Activated CD8-positive, alpha-beta T cell treated with anti-CD3 and anti-CD28 coated beads, Interleukin-2, amount 10 ng/mL, durations not matched to agents 7 days and 5 days (primary cell): ENCODE data around the gene CSDE1. TPM values are rescaled to one million over a fixed set of nuclear protein-coding genes. Genes with fewer than 3 reads are reported as not detected.

Experiments used
- ATAC-seq: fragments of 150-1000 bp; cut with Tn5 transposase; one replicate; pipeline ENCODE4 v1.10.0; 2021; ENCODE audit warnings: moderate library complexity
- CTCF ChIA-PET: fragments of 350-600 bp; sonication (Branson Sonifier 250); formaldehyde crosslinking; loops from one replicate; lab custom pipeline; 2021; ENCODE audit warnings: antibody characterized with exemption; lab: Charles Lee
- POLR2A ChIA-PET: fragments of 350-600 bp; sonication (Branson Sonifier 250); formaldehyde crosslinking; loops from one replicate; lab custom pipeline; 2021; ENCODE audit warnings: antibody characterized with exemption; lab: Charles Lee
- DNase-seq: peaks from one replicate; pipeline ENCODE4 v3.0.0-alpha.2; 2020
- H3K27ac Mint-ChIP-seq: one replicate; pipeline ENCODE4 v1.8.0; 2021; ENCODE audit warnings: mild to moderate bottlenecking, mixed read lengths
- H3K27me3 Mint-ChIP-seq: one replicate; pipeline ENCODE4 v1.8.0; 2021; ENCODE audit warnings: low read depth, mixed read lengths
- H3K36me3 Mint-ChIP-seq: one replicate; pipeline ENCODE4 v1.8.0; 2021; ENCODE audit warnings: low read depth, mixed read lengths
- H3K4me1 Mint-ChIP-seq: one replicate; pipeline ENCODE4 v1.8.0; 2021; ENCODE audit warnings: low read depth, mixed read lengths
- H3K4me3 Mint-ChIP-seq: one replicate; pipeline ENCODE4 v1.8.0; 2021; ENCODE audit warnings: mild to moderate bottlenecking, mixed read lengths
- H3K9me3 Mint-ChIP-seq: one replicate; pipeline ENCODE4 v1.8.0; 2022; ENCODE audit warnings: mixed read lengths; ENCODE audit not compliant: insufficient read depth
- total RNA-seq, 2 experiments: library from RNA; stranded (reverse); gene quantifications; one replicate each; pipeline ENCODE4 v1.2.3, GENCODE V29; 2021

The CSDE1 gene
- total RNA-seq, 2 experiments from 2014 or later: 359 to 362 TPM

DNA sequence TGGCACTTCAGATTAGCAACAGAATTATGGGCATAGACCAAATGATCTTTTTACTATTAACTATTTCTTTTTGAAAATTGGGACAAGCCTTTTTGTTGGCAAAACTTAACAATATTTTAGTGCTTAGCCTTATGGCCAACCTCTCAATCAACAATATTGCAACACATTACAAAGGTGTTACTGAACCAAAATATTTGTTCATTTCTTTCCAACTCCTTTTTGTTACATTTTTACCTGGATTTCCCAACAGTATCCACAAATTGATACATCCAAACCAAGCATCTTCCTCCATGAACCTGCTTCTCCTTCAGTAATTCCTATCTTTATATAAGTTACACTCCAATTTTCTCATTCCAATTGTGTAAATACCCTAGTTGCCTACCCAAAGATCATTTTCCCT is 61.0 kb downstream of the CSDE1 start:
- no peak overlapping the region for H3K27ac Mint-ChIP-seq

DNA sequence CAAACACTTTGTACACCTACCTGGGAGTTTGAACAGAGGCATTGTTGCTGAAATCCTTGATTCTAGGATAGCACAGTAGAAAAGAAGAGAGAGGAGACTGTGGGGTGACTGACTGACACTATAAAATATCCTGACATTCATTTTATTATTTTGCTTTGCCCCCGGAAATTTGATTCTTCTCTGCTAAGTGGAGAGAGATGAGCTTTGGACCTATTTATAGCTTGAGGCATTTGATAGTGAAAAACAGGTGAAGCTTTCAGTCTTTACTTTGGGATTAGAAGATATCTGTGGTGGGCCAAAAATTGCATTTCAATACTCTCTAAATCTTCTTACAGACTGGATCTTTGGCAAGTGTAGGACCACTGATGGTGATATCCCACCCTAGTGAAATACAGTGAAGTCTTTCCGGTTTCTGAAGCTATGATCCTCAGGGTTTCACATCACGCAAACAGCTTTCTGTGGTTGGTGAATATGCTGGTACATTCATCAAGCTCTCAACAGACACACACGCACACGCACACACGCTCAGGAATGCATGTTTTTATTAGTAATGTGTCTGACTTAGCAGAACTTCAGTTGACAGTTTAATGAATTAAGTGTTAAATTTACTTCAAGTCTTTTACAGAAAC is 62.2 kb downstream of the CSDE1 start, which contains the start of gene AMPD1:
Gene AMPD1, minus strand, starts transcription at position 117 of the 629 bp plus-strand sequence. Its CDS starts 75 bp downstream, at position 42.
- ATAC-seq: no peak
- CTCF ChIA-PET: interaction anchor here (1.1 to 1.6 kb wide), 2 partner anchors 8 to 348 kb away, joined by 3 to 5 read pairs; no protein-coding TSS in a partner anchor
- no peaks in the 10 kb centered on the region for H3K4me1 Mint-ChIP-seq
- H3K27me3 Mint-ChIP-seq: peaks cover 9% of the 10 kb centered on the region
- no peak for DNase-seq
- H3K4me3 Mint-ChIP-seq: no peak within 1 kb of the TSS
- no peaks in the 10 kb centered on the region for H3K9me3 Mint-ChIP-seq
- POLR2A ChIA-PET: interaction anchor here (1.1 kb wide), 1 partner anchor 85 kb away, joined by 4 read pairs; the partner anchor contains the start of gene SIKE1
- H3K27ac Mint-ChIP-seq: no peak within 1 kb of the TSS
- no peaks in the 10 kb centered on the region for H3K36me3 Mint-ChIP-seq

More for the DNA sequence above, 61.0 kb downstream of the CSDE1 start:
- ATAC-seq: no peak
- H3K27me3 Mint-ChIP-seq: peaks cover 9% of the 10 kb centered on the region
- no peaks in the 10 kb centered on the region for H3K36me3 Mint-ChIP-seq
- H3K4me1 Mint-ChIP-seq: no peaks in the 10 kb centered on the region
- DNase-seq: no peak
- H3K9me3 Mint-ChIP-seq: no peaks in the 10 kb centered on the region
- no peak overlapping the region for H3K4me3 Mint-ChIP-seq
- POLR2A ChIA-PET: no interaction called here
- CTCF ChIA-PET: interaction anchor here (1.6 kb wide), 1 partner anchor 350 kb away, joined by 5 read pairs; no protein-coding TSS in a partner anchor

DNA sequence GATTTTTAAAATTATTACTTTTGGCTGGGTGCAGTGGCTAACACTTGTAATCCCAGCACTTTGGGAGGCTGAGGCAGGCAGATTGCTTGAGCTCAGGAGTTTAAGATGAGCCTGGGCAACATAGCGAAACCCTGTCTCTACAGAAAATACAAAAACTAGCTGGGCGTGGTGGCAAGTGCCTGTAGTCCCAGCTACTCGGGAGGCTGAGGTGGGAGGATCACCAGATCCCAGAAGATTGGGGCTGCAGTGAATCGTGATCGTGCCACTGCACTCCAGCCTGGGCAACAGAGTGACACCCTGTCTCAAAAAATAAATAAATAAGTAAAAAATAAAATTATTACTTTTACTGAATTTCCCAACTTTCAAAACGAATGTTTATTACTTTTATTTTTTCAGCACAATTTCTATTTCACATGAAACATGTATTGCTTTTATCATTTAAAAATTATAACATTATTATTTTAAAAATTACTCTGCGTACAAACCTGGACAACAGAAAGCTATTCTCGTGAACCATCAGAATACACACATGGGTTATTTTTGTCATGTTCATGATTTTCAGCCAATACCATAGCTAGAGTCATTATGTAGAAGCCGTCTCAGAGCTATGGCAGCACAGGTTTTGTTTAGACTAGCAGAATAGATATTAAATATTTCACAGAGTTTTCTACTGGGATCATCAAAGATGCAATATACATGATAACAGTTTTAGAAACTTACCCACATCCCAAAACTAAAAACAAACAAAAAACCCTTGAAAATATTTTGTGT is 63.1 kb downstream of the CSDE1 start:
- no peak overlapping the region for H3K4me3 Mint-ChIP-seq
- no peak for ATAC-seq
- no peak for DNase-seq
- H3K4me1 Mint-ChIP-seq: no peaks in the 10 kb centered on the region
- no peak overlapping the region for H3K27ac Mint-ChIP-seq
- no peaks in the 10 kb centered on the region for H3K9me3 Mint-ChIP-seq
- POLR2A ChIA-PET: interaction anchor here (1.1 kb wide), 1 partner anchor 86 kb away, joined by 4 read pairs; the partner anchor contains the start of gene SIKE1
- CTCF ChIA-PET: interaction anchor here (0.5 to 1.6 kb wide), 4 partner anchors 9 to 925 kb away, joined by 3 to 5 read pairs (median 3); no protein-coding TSS in a partner anchor
- peaks cover 12% of the 10 kb centered on the region for H3K27me3 Mint-ChIP-seq
- H3K36me3 Mint-ChIP-seq: no peaks in the 10 kb centered on the region

DNA sequence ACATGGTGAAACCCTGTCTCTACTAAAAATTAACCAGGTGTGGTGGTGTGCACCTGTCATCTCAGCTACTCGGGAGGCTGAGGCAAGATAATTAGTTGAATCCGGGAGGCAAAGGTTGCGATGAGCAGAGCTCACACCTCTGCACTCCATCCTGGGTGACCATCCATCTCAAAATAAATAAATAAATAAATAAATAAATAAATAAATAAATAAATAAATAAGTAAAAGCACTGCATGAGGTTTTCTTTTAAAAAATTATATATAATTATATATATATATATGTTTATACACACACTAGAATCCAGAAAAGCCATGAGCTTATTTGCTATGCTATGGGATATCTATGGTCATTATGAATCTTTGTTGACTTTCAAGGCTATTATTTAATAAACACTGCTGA is 64.8 kb downstream of the CSDE1 start:
- no peak for ATAC-seq
- Mint-ChIP-seq H3K4me3 (no peak overlapping the region), H3K27me3 (peaks cover 21% of the 10 kb centered on the region), H3K27ac (no peak overlapping the region), H3K36me3 (no peaks in the 10 kb centered on the region), H3K9me3 (no peaks in the 10 kb centered on the region), H3K4me1 (no peaks in the 10 kb centered on the region)
- no peak for DNase-seq
- CTCF ChIA-PET: no interaction called here
- POLR2A ChIA-PET: no interaction called here

DNA sequence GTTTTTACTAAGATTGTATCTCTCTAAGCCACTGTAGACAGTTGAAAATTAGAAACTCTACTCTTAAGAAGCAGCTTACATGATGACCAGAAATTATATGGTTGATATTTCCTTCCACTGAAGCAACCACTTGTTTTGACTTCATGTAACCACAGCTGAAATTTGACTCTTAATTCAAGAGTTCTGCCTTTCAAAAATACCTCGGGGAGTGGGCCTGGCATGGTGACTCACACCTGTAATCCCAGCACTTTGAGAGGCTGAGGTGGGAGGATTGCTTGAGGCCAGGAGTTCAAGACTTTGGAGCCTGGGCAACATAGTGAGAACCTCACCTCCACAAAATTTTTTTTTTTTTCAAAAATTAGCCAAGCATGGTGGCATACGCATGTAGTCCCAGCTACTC is 66.7 kb downstream of the CSDE1 start:
- H3K9me3 Mint-ChIP-seq: no peaks in the 10 kb centered on the region
- no peaks in the 10 kb centered on the region for H3K36me3 Mint-ChIP-seq
- ATAC-seq: no peak
- no peaks in the 10 kb centered on the region for H3K4me1 Mint-ChIP-seq
- H3K4me3 Mint-ChIP-seq: no peak overlapping the region
- H3K27ac Mint-ChIP-seq: no peak overlapping the region
- no peak for DNase-seq
- POLR2A ChIA-PET: no interaction called here
- CTCF ChIA-PET: no interaction called here
- H3K27me3 Mint-ChIP-seq: peaks cover 33% of the 10 kb centered on the region

DNA sequence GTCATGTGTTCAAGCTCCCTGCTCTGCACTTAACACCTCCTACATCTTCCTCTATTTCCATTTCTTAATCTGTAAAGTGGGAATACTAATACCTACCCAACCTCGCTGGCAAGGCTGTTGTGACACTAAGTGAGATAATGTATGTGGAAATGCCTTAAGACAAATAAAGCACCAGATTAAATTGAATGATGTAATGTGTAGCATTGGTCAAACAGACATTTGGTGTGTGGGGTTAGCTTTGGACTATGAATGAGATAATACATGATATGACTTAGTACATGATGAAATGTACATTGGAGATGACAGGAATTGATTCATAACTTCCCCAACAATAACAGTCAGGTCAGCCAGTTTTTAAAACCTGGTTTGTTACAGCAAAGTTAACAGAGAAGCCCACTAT is 67.6 kb downstream of the CSDE1 start:
- no peaks in the 10 kb centered on the region for H3K9me3 Mint-ChIP-seq
- POLR2A ChIA-PET: no interaction called here
- CTCF ChIA-PET: no interaction called here
- no peak for ATAC-seq
- H3K27me3 Mint-ChIP-seq: peaks cover 34% of the 10 kb centered on the region
- no peaks in the 10 kb centered on the region for H3K4me1 Mint-ChIP-seq
- H3K27ac Mint-ChIP-seq: no peak overlapping the region
- no peak for DNase-seq
- H3K36me3 Mint-ChIP-seq: no peaks in the 10 kb centered on the region
- H3K4me3 Mint-ChIP-seq: no peak overlapping the region

DNA sequence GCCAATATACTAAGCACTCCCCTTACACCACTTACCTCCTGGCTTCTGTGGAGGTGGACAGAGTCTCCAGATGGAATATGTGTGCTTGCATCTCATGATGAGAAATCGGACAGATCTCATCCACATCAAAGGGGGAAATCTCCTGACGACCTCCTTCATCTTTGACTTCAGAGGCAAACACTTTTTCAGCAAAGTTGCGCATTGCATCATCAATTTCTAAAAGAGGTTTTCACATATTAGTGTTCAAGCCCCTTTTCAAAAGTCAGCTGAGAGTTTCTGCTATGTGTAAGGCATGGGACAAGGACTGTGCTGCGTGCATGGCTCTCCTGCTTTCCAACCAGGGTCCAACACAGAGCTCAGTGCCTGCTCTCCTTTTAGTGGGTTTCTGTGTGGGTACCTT is 69.3 kb downstream of the CSDE1 start:
- H3K27ac Mint-ChIP-seq: no peak overlapping the region

DNA sequence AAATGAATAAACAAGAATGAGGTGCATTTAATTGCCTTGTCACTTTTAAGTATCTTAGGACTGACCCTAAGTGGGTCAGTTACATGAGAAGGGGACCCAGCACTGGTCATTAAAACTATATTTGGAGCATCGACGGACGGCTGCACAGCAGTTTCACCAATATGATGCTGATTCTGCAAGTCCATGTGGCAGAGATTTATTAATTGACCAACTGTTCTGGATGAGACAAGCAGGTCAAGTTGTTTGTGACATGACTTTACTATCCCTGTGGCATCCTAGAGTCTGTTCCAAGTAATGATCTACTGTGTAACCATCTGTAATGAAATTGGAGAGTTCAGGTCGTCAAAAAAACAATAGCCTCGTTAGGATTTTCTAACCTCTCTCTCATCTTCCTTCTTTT is 71.9 kb downstream of the CSDE1 start:
- Mint-ChIP-seq H3K4me1 (no peaks in the 10 kb centered on the region), H3K27me3 (peaks cover 44% of the 10 kb centered on the region), H3K27ac (no peak overlapping the region), H3K4me3 (no peak overlapping the region), H3K36me3 (no peaks in the 10 kb centered on the region), H3K9me3 (no peaks in the 10 kb centered on the region)
- DNase-seq: no peak
- ChIA-PET POLR2A (no interaction called here), CTCF (no interaction called here)
- no peak for ATAC-seq

More for the DNA sequence above, 69.3 kb downstream of the CSDE1 start:
- Mint-ChIP-seq H3K36me3 (no peaks in the 10 kb centered on the region), H3K4me1 (no peaks in the 10 kb centered on the region), H3K27me3 (peaks cover 41% of the 10 kb centered on the region), H3K4me3 (no peak overlapping the region), H3K9me3 (no peaks in the 10 kb centered on the region)
- POLR2A ChIA-PET: no interaction called here
- ATAC-seq (no peak), DNase-seq (no peak)
- CTCF ChIA-PET: no interaction called here

DNA sequence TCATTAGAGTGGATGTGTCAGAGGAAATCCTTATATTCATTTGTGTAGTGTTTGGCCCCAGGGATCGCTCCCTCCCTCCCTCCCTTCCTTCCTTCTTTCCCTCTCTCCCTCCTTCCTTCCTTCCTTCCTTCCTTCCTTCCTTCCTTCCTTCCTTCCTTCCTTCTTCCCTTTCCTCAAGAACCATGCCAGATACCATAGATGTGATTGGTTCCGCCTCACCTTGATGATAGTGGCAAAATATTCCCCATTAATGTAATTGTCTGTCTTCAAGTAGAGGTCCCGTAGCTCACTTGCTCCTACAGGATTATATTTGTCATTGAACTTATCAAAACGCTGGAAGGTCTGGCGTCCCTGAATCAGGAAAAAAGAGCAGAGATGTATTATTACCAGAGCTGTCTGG is 80.1 kb downstream of the CSDE1 start:
- Mint-ChIP-seq H3K27ac (no peak overlapping the region), H3K36me3 (no peaks in the 10 kb centered on the region), H3K27me3 (peaks cover 39% of the 10 kb centered on the region), H3K4me3 (no peak overlapping the region), H3K4me1 (no peaks in the 10 kb centered on the region), H3K9me3 (no peaks in the 10 kb centered on the region)
- CTCF ChIA-PET: no interaction called here
- POLR2A ChIA-PET: no interaction called here
- DNase-seq (no peak), ATAC-seq (no peak)

DNA sequence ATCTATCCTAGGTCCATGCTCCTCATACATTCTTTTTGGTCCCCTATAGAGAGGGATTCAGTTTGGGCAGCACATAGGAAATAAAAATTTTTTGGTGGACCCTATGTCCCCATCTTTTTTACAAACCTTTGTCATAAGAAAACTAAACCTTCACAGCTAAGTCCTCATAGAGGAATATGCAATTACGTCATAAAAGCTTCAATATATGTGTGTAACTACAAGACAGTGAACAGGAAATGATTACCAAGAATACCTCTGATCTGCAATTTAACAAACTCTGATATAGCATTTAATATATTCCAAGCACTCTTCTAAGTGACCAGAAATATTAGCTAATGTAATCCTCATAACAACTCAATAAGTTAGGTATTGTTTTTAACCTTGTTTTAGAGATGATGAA is 81.7 kb downstream of the CSDE1 start:
- Mint-ChIP-seq H3K27ac (no peak overlapping the region), H3K9me3 (no peaks in the 10 kb centered on the region), H3K27me3 (peaks cover 42% of the 10 kb centered on the region), H3K36me3 (no peaks in the 10 kb centered on the region), H3K4me3 (no peak overlapping the region), H3K4me1 (no peaks in the 10 kb centered on the region)
- no peak for ATAC-seq
- CTCF ChIA-PET: no interaction called here
- DNase-seq: no peak
- POLR2A ChIA-PET: no interaction called here

DNA sequence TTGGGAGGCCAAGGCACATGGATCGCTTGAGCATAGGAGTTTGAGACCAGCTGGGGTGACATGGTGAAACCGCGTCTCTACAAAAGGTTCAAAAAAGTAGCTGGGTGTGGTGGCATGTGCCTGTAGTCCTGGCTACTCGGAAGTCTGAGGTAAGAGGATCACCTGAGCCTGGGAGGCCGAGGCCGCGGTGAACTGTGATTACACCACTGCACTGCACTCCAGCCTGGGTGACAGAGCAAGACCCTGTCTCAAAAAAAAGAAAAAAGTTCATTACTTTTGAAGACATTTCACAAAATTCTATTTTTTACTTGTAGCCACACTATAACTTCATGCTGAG is 85.9 kb downstream of the CSDE1 start:
- Mint-ChIP-seq H3K36me3 (no peaks in the 10 kb centered on the region), H3K27me3 (peaks cover 21% of the 10 kb centered on the region), H3K4me1 (peaks cover 13% of the 10 kb centered on the region), H3K27ac (no peak overlapping the region), H3K9me3 (no peaks in the 10 kb centered on the region), H3K4me3 (no peak overlapping the region)
- POLR2A ChIA-PET: no interaction called here
- DNase-seq (no peak), ATAC-seq (no peak)
- CTCF ChIA-PET: interaction anchor here (0.8 to 2.7 kb wide), 9 partner anchors 9 to 693 kb away, joined by 3 to 14 read pairs (median 5); partner anchors contain the start of gene NRAS
